T-helper 2 cell treated with Interferon-gamma antibody and Interleukin-4, amounts not matched to agents 100 ng/mL and 5 ng/mL, for 36 hours (primary cell): Measurements from ENCODE around the gene SLC6A13. TPM values are rescaled to one million over a fixed set of nuclear protein-coding genes. Genes with fewer than 3 reads are reported as not detected.
"Not testable (repeated sequence)": the region's sequence is repeated elsewhere in the genome, so short reads cannot be mapped to it uniquely, and the experiment has no call there.

Source experiments
- intact Hi-C: fragments of 100-400 bp; cut with micrococcal nuclease; formaldehyde crosslinking; loops from one replicate; pipeline ENCODE4 v1.15.1; 2023
- total RNA-seq: library from RNA; stranded (reverse); gene quantifications from 2 replicates; pipeline ENCODE4 v1.2.3, GENCODE V29; 2022

Gene SLC6A13
- total RNA-seq, 1 donor from 2014 or later = 0.18 TPM

GRCh38 chr12:217029-217428 is 45.6 kb downstream of the SLC6A13 start:
- intact Hi-C loops = not testable (repeated sequence)

GRCh38 chr12:215116-215515 is 47.5 kb downstream of the SLC6A13 start:
- intact Hi-C loops = no loop called here

GRCh38 chr12:214003-214741 is 48.5 kb downstream of the SLC6A13 start, which contains the start of gene SLC6A12:
Gene SLC6A12, minus strand, starts transcription at chr12:214157. Its CDS starts 4,171 bp downstream, at chr12:209986.
- intact Hi-C loops = no loop called here

- intact Hi-C loops = no loop called here
Measured at GRCh38 chr12:213527-213932, 49.1 kb downstream of the SLC6A13 start.

- intact Hi-C loops = no loop called here
Measured at GRCh38 chr12:212715-213526, 49.7 kb downstream of the SLC6A13 start.

GRCh38 chr12:212415-212714 is 50.3 kb downstream of the SLC6A13 start:
- intact Hi-C loops = no loop called here

- intact Hi-C loops = no loop called here
Measured at GRCh38 chr12:211639-212414, 50.8 kb downstream of the SLC6A13 start.

- intact Hi-C loops = no loop called here
Measured at GRCh38 chr12:211142-211465, 51.5 kb downstream of the SLC6A13 start.

- intact Hi-C loops = no loop called here
Measured at GRCh38 chr12:210277-211141, 52.1 kb downstream of the SLC6A13 start.

- intact Hi-C loops = no loop called here
Measured at GRCh38 chr12:209851-210250, 52.8 kb downstream of the SLC6A13 start.

GRCh38 chr12:209246-209645 is 53.4 kb downstream of the SLC6A13 start:
- intact Hi-C loops = no loop called here

GRCh38 chr12:208813-209212 is 53.8 kb downstream of the SLC6A13 start:
- intact Hi-C loops = no loop called here

- intact Hi-C loops = no loop called here
Measured at GRCh38 chr12:207804-208203, 54.8 kb downstream of the SLC6A13 start.

GRCh38 chr12:206746-207440 is 55.7 kb downstream of the SLC6A13 start:
- intact Hi-C loops = no loop called here

- intact Hi-C loops = no loop called here
Measured at GRCh38 chr12:205026-205425, 57.6 kb downstream of the SLC6A13 start.

- intact Hi-C loops = no loop called here
Measured at GRCh38 chr12:204261-204678, 58.4 kb downstream of the SLC6A13 start.

- intact Hi-C loops = no loop called here
Measured at GRCh38 chr12:203462-204260, 59.0 kb downstream of the SLC6A13 start.

GRCh38 chr12:203074-203461 is 59.6 kb downstream of the SLC6A13 start:
- intact Hi-C loops = no loop called here

- intact Hi-C loops = no loop called here
Measured at GRCh38 chr12:202081-202731, 60.4 kb downstream of the SLC6A13 start.
